ENCODE results near the gene MYO3A. TPM values are rescaled to one million over a fixed set of nuclear protein-coding genes. Genes with fewer than 3 reads are reported as not detected.

The MYO3A gene
- total RNA-seq, 1 experiment from 2014 or later: not detected

- intact Hi-C loops (cut with micrococcal nuclease): no loop called here
- RAD21 ChIA-PET (ENCODE audit: low non-redundant PET in 1 of 2, low total read pairs in 2 of 2, uncharacterized antibody in 2 of 2, unreplicated experiment in 2 of 2): no interaction called here
- DNase-seq (ENCODE audit: low read depth, low spot score) (no peak), ATAC-seq (no peak)
- CTCF ChIA-PET: no interaction called here
- Histone ChIP-seq H3K27ac (ENCODE audit: low read depth, low read length) (no peak overlapping the region), H2AFZ (ENCODE audit: low read depth, low read length, poor library complexity, severe bottlenecking) (no peak overlapping the region), H3K9me2 (ENCODE audit: insufficient read depth) (no peaks in the 10 kb centered on the region), H3K9me3 (ENCODE audit: control insufficient read depth in 1 of 2, insufficient read depth in 1 of 2, low read depth in 1 of 2, low read length in 2 of 2) (no peaks in the 10 kb centered on the region), H3K27me3 (ENCODE audit: insufficient read depth, low read length) (peaks cover 21% of the 10 kb centered on the region), H3K9ac (ENCODE audit: low read length) (no peak overlapping the region), H3K36me3 (ENCODE audit: control insufficient read depth in 1 of 2, insufficient read depth in 2 of 2, low read length in 2 of 2) (no peaks in the 10 kb centered on the region), H3K4me2 (ENCODE audit: low read length) (no peak overlapping the region), H3K4me3 (replicated peaks in 1 of 2; ENCODE audit: low read depth in 1 of 2, low read length in 2 of 2) (no peak overlapping the region), H3K79me2 (ENCODE audit: insufficient read depth, low read length) (no peaks in the 10 kb centered on the region), H3K4me1 (ENCODE audit: control insufficient read depth in 1 of 2, insufficient read depth in 2 of 2, low read length in 2 of 2) (no peaks in the 10 kb centered on the region), H4K20me1 (ENCODE audit: insufficient read depth) (no peaks in the 10 kb centered on the region)
- TF ChIP-seq ELF1 (IDR thresholded peaks at IDR 0.05; ENCODE audit: borderline replicate concordance, low read depth) (no peak), SIN3A (IDR thresholded peaks at IDR 0.05; ENCODE audit: low read depth) (no peak), CTCF (IDR thresholded peaks at IDR 0.05 in 2 of 3, conservative IDR thresholded peaks at IDR 0.05 in 1 of 3; ENCODE audit: borderline replicate concordance in 1 of 3, insufficient read depth in 1 of 3, low read depth in 2 of 3, low read length in 2 of 3) (no peak), MAX (IDR thresholded peaks at IDR 0.05) (no peak), ZFX (IDR thresholded peaks at IDR 0.05) (no peak), POLR2A (IDR thresholded peaks at IDR 0.05; ENCODE audit: borderline replicate concordance, extremely low read depth, insufficient read depth, insufficient read length) (no peak), TCF7L2 (IDR thresholded peaks at IDR 0.05; ENCODE audit: borderline replicate concordance, extremely low read depth, insufficient read depth, insufficient read length) (no peak), ZNF274 (IDR thresholded peaks at IDR 0.05; ENCODE audit: low read depth, low read length) (no peak), YY1 (IDR thresholded peaks at IDR 0.05; ENCODE audit: extremely low read depth, insufficient replicate concordance, low read depth, low read length) (no peak), CBX3 (IDR thresholded peaks at IDR 0.05; ENCODE audit: low read depth) (no peak), JUND (IDR thresholded peaks at IDR 0.05) (no peak), EZH2phosphoT487 (IDR thresholded peaks at IDR 0.05; ENCODE audit: borderline replicate concordance) (no peak), ZBTB33 (IDR thresholded peaks at IDR 0.05; ENCODE audit: extremely low read depth, insufficient replicate concordance, low read length) (no peak)
- POLR2A ChIA-PET: no interaction called here
- BruUV-seq (replicated peaks): no TSS peak
Observed at GRCh38 chr10:26254616-26255015, 320.6 kb downstream of the MYO3A start.

All from HCT116 (cell line).